HG03175 (cell line): ENCODE data around the gene FAM47B.

Source experiments
- ATAC-seq: cut with Tn5 transposase; IDR thresholded peaks from one replicate; pipeline ENCODE4 v1.9.1; 2021; ENCODE audit warnings: mild to moderate bottlenecking, moderate library complexity; ENCODE audit not compliant: unreplicated experiment

FAM47B gene

DNA sequence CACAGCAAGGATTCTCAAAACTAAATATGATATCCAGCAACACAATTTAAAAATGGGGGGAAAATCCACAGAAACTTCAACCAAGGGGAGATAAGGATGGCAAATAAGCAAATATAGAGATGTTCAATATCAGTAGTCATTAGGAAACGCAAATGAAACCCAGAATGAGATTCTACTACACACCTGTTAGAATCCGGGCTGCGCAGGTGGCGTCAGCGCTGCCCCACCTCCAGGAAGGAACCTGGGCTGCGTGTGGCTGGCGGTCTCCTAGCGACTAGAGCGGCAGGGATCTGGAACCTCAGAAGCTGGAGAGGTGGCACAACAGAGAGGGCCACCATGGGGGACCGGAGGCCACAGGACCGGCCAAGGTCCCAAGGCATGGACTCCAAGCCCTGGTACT, at the start of gene FAM47B:
Gene FAM47B, plus strand, starts transcription at position 301 of the 400 bp plus-strand sequence. Its CDS starts 36 bp downstream, at position 337.
- no peak for ATAC-seq

DNA sequence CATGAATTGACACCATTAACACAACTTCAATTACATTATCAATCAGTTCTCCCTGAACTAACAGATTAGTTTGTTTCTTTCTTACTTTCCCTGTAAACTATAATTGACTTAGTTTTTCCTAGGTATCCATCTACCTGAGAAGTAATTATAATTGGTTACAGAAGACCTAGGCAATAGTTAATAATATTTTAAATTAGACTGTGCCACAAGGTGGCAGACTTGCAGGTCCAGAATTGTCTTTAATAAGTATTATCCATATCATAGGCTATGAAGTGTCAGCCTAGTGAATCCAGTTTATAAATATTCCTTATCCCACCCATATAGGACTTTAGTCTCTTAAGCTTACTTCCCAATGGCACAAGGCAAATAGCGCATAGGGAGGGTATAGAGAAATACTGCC, 48.9 kb upstream of the FAM47B start:
- ATAC-seq, result no peak

- ATAC-seq, result no peak
Measured at GRCh38 chrX:34900691-34901090, 41.9 kb upstream of the FAM47B start.

DNA sequence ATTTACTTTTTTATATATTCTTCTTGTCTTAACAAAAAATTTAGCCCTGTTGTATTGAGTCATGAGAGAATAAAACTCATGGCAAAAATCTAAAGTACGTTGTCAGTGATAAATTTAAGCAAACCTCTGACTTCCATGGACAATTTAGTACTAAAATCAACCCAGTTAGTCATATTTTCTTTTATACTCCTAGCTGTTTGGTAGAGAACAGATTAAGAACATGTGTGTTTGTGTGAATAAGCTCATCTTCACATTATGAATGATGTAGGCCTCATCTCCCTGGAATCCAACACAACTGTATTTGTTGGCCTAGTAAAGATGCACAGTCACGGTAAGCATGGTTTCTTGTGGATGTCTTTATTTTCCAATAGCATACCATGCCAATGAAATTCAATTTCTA, 40.8 kb upstream of the FAM47B start:
- ATAC-seq, result no peak

GRCh38 chrX:34903316-34903715, 39.3 kb upstream of the FAM47B start:
- ATAC-seq, result no peak

- no peak for ATAC-seq
Measured at GRCh38 chrX:34909151-34909550, 33.4 kb upstream of the FAM47B start.

GRCh38 chrX:34915463-34916225, 27.0 kb upstream of the FAM47B start:
- no peak for ATAC-seq

DNA sequence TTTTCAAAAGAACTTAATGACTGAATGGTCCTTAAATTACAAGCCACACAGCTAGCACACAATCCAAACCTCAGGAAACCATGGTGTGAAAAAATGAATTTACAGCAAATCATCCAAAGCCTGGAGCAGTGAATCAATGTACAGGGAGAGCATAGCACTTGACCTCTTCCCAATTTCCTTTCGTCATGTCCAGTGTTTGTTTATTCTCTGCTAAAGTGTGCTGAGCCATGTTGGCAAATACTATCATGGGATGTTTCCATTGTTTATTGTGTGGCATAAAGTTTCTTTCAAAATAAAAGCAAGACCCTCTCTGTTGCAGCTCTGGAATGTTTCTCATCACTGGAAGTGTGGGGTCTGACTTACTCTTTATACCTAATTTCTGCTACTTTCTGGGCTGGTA, 25.4 kb upstream of the FAM47B start:
- no peak for ATAC-seq

- no peak for ATAC-seq
Measured at GRCh38 chrX:34918091-34918736, 24.4 kb upstream of the FAM47B start.

GRCh38 chrX:34918856-34919255, 23.7 kb upstream of the FAM47B start:
- no peak for ATAC-seq

DNA sequence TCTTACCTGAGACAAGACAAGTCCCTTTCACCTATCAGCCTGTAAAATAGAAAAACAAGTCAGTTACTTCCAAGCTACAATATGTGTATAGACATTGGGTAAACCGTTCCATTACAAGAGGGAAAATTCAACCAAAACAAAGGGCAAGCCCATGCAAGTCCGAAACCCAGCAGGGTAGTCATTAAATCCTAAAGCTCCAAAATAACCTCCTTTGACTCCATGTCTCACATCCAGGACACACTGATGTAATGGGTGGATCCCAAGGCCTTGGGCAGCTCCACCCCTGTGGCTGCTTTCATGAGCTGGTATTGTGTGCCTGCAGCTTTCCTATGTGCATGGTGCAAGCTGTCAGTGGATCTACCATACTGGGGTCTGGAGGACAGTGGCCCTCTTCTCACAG, 14.7 kb upstream of the FAM47B start:
- no peak for ATAC-seq

GRCh38 chrX:34943235-34943634, 639 bp downstream of the FAM47B start:
- no peak for ATAC-seq

DNA sequence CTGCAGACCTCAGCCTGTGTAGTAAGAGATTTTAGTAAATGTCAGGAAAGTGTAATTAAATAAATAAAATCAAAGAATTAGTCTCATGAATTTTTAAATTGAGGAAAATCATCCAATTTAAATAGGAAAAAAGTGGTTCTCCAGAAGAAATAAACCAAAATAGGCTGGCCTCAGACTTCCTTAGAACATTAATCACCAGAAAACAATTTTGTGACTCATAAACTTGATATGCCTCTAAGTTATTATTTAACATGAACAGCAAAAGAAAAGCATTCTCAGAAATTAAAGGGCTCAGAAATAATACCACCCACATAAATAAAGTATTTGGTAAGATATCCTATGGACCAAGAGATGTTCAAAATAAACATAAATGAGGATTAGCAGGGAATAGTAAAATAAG, 14.3 kb downstream of the FAM47B start:
- no peak for ATAC-seq

DNA sequence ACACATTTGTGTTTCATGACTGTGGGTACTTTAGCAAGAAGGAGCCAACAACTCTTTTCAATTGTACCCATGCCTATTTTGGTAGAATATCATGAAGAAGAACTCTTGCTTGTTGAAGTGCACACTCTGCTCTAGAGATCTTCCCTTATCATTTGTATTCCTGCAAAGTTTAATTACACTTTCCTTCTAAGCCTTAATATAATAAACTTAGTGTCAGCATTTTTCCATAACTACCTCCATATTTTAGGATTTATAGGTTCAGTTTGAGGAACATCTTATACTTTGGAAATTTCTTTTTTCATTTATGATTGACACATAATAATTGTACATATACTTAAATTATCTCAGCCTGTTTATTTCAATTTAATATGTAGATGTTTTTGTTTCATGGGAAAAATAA, 19.1 kb downstream of the FAM47B start:
- no peak for ATAC-seq

DNA sequence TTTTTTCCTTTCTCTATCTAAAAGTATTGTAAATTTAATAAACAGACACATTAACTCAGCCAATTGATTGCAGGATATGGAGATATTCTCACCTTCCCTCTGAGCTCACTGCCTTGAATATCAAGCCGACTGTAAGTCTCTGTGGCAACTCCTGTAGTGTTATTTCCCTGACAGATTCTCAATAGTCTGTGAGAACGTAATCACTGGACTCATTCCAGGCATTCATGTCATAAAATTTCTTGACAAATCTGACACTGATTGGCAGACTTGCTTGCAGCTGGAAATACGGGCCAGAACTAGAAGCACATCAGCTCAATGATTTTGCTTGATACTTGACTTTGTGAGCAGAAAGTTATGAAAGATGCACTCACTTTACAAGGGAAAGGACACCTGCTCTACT, 29.6 kb downstream of the FAM47B start:
- no peak for ATAC-seq

DNA sequence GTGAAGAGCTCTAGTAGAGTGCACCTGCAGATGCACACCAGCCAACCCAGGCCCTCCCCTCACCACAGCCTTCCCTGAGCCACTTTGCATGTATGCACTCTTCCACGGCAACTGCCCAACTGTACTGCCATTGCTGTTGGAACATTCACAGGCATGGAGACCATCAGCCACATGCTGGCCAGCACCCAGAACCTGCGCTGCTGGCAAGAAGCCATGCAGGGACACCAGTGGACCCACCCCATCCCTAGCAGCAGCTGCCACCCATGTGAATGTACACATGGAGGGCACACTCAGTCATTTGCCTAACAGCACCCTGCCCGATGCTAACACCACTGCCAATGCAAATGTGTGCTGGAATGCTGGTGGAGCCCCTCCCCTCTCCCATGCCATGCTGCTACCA, 35.6 kb downstream of the FAM47B start:
- ATAC-seq, result no peak

DNA sequence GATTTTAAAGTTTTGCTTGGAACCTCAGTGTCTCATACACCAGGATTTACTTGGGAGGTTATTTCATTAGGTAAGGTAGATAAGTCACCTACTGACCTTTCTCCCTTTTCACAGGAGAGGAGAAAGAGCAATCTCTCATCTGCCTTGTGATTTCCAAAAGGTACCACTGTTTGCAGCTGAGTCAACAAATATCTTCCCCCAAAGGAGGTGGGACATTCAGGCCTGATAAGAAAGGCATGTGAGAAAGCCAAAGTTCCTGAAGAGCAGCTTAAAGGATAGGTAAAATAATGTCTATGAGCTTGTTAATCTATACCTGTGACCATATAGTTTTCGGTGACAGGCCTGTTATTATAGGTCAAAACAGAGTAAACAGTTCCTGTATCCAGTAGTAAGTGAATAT, 45.0 kb downstream of the FAM47B start:
- ATAC-seq, result no peak
